GM10248 (cell line): Measurements from ENCODE around the gene STX11.

Experiments
- CTCF ChIA-PET: fragments of 300-600 bp; sonication (Branson Sonifier 250); formaldehyde crosslinking; extraction: SDS; loops from one replicate; lab custom pipeline; 2021; ENCODE audit warnings: antibody characterized with exemption; lab: Yijun Ruan, JAX
- POLR2A ChIA-PET: fragments of 350-650 bp; sonication (Branson Sonifier 250); formaldehyde crosslinking; extraction: SDS; loops from one replicate; lab custom pipeline; 2020; ENCODE audit warnings: antibody characterized with exemption; lab: Yijun Ruan, JAX
- DNase-seq: peaks from one replicate; pipeline ENCODE4 v3.0.0; 2012; ENCODE audit errors: extremely low spot score
- CTCF ChIP-seq: IDR thresholded peaks from 2 replicates; pipeline ENCODE4 v1.5.1; 2012; ENCODE audit warnings: mild to moderate bottlenecking, low read depth; ENCODE audit errors: extremely low read depth, missing control alignments, control extremely low read depth

The STX11 gene

DNA sequence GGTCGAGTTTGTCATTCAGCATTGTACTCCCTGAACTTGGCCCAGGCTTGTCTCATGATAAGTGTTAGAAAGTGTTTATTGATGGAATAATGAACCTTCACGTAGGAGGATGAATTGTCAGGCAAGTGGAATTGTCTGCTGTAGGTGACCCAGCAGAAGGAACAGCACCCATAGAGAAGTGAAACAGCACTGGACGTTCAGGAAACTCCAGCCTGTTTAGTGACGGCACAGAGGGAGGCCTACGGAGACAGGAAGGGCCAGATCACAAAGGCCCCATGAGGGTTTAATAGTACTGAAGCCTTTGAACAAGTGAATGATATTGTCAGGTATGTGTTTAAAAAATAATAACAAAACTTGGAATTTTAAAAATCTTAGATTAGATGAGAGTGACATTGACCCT, 2.9 kb downstream of the STX11 start:
- CTCF ChIA-PET, result interaction anchor here (4.3 kb wide), 1 partner anchor 12 kb away, joined by 19 read pairs; no protein-coding TSS in a partner anchor
- no peak for DNase-seq
- no peak for TF ChIP-seq CTCF
- POLR2A ChIA-PET, result no interaction called here

GRCh38 chr6:144153971-144154370, 3.7 kb downstream of the STX11 start:
- POLR2A ChIA-PET, result no interaction called here
- CTCF ChIA-PET, result interaction anchor here (0.7 to 4.3 kb wide), 3 partner anchors 9 to 65 kb away, joined by 3 to 19 read pairs (median 3); no protein-coding TSS in a partner anchor
- no peak for DNase-seq
- TF ChIP-seq CTCF, result no peak

DNA sequence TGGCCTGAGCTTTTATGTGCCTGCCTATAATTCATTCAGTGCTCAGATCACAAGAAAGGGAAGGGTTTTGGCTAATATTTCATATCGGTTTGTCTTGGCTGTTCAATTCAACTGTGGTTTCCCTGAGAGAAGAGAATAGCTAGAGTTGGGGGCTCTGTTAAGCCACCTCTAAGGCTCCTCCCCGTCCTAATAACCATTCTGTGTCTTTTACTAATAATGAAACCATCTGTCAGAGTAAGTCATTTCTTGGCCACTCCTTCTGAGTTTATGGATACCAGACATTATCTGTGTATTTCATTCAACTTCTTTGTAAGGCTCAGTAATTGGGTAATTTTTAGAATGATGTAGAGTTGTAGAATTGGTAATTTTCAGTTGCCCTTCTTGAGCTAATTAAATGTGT, 5.2 kb downstream of the STX11 start:
- ChIA-PET POLR2A (interaction anchor here (0.7 kb wide), 1 partner anchor 13 kb away, joined by 3 read pairs; no protein-coding TSS in a partner anchor), CTCF (interaction anchor here (0.8 to 4.3 kb wide), 6 partner anchors 9 to 53 kb away, joined by 3 to 19 read pairs (median 4); no protein-coding TSS in a partner anchor)
- peak; percentile 68 for DNase-seq
- no peak for TF ChIP-seq CTCF

DNA sequence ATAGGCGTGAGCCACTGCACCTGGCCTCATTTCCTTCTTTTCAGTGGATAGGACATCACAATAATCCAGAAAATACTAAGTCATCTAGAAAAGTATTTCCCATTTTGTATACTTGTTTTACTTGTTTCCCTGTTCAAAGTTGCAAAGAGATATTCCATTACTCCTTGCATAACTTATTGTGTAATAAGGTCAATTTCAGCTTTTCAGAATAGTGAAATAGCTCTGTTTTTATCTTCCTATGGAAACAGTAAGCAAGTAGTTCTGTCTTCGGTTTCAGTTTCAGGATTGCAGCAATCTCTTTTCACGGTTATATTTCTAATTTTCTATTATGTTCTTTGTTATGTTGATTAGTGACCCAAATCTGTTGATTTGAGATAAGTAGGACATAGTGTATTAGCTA, 6.0 kb downstream of the STX11 start:
- no peak for DNase-seq
- POLR2A ChIA-PET, result interaction anchor here (0.9 kb wide), 1 partner anchor 10 kb away, joined by 3 read pairs; no protein-coding TSS in a partner anchor
- CTCF ChIA-PET, result interaction anchor here (0.9 to 4.3 kb wide), 3 partner anchors 9 to 53 kb away, joined by 3 to 19 read pairs (median 5); no protein-coding TSS in a partner anchor
- no peak for TF ChIP-seq CTCF

DNA sequence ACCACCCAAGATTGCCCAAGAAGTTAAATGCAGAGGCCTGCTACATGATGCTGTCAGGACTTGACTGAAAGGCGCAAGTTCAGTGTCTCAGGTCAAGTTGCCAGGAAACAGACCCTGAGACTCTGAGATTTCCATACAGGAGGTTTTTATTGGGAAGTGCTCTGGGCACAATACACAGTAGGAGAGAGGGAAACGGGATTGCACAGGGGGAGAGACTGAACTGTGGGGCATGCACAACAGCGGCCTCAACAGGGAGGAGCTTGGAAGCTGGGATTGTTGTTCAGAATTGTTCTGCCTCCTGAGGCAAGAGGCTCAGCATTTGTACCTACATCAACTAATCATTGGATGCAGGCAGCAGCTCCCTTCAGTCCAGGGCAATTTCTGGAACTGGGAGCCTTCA, 6.7 kb downstream of the STX11 start:
- POLR2A ChIA-PET, result interaction anchor here (0.9 kb wide), 1 partner anchor 9 kb away, joined by 3 read pairs; no protein-coding TSS in a partner anchor
- CTCF ChIA-PET, result interaction anchor here (1.0 to 4.3 kb wide), 2 partner anchors 8 to 13 kb away, joined by 3 to 19 read pairs; no protein-coding TSS in a partner anchor
- DNase-seq, result no peak
- no peak for TF ChIP-seq CTCF

- no peak for TF ChIP-seq CTCF
- ChIA-PET POLR2A (no interaction called here), CTCF (interaction anchor here (1.1 to 1.4 kb wide), 2 partner anchors 15 to 22 kb away, joined by 4 read pairs; no protein-coding TSS in a partner anchor)
- DNase-seq, result no peak
Observed at GRCh38 chr6:144158133-144158532, 7.8 kb downstream of the STX11 start.
